ENCODE data around the gene CCDC197. TPM values are rescaled to one million over a fixed set of nuclear protein-coding genes. Genes with fewer than 3 reads are reported as not detected.
A peak's percentile ranks its signal among the peaks of the same experiment; 100 is the strongest.

CCDC197 gene
- total RNA-seq, 4 donors from 2014 or later, result not detected

DNA sequence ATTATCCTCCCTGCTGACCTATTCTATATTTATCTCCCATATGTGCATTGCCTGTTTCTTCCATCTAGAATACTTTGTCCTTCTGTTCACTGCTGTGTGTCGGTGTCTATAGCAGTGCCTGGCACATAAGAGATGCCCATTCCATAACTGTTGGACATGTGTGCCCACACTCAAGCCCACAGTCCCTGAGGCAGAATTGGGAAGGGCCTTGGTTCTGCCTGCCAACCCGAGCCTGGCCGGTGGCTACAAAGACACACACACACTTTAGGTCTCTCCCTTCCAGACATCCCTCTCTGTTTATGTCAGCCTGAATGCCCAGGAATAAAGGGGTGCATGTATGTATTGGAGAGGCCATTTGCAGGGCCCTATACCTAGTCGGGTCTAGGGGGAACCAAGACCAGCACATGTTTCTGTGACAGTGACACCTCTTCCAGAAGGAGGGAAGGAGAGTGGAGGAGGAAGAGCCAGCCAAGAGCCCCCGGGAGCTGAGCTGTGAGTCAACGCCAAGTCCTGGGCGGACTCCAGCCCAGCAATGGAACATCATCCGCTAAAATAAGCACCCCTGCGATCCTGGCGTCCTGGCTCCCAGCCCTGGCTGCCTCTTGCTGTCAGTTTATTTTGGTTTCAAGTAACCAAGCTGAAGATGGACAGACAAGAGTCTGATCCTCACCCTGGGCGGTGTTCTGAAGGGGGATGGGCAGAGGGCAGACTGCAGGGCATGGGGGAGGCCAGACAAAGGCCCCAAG, 16.5 kb upstream of the CCDC197 start:
- Histone ChIP-seq H3K4me1 (peaks cover 61 to 83% (median 72%) of the 10 kb centered on the region in 4 donors), H3K36me3 (no peaks in the 10 kb centered on the region), H3K4me3 (no peak overlapping the region), H3K27me3 (no peaks in the 10 kb centered on the region), H3K9me3 (no peaks in the 10 kb centered on the region), H3K27ac (replicated peaks in 1 of 4) (peak overlapping the region; percentile 88 to 95 (median 90))
- DNase-seq (ENCODE audit: extremely low spot score), result no peak
- WGBS, result 24% methylated on average over 11 of the region's 11 CpGs
- peak; percentile 74 to 78 for TF ChIP-seq POLR2AphosphoS5 (IDR thresholded peaks at IDR 0.05)
- no peak for TF ChIP-seq POLR2A (IDR thresholded peaks at IDR 0.05; ENCODE audit: low read depth)
- TF ChIP-seq, protein P1, sequence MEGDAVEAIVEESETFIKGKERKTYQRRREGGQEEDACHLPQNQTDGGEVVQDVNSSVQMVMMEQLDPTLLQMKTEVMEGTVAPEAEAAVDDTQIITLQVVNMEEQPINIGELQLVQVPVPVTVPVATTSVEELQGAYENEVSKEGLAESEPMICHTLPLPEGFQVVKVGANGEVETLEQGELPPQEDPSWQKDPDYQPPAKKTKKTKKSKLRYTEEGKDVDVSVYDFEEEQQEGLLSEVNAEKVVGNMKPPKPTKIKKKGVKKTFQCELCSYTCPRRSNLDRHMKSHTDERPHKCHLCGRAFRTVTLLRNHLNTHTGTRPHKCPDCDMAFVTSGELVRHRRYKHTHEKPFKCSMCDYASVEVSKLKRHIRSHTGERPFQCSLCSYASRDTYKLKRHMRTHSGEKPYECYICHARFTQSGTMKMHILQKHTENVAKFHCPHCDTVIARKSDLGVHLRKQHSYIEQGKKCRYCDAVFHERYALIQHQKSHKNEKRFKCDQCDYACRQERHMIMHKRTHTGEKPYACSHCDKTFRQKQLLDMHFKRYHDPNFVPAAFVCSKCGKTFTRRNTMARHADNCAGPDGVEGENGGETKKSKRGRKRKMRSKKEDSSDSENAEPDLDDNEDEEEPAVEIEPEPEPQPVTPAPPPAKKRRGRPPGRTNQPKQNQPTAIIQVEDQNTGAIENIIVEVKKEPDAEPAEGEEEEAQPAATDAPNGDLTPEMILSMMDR (IDR thresholded peaks at IDR 0.05), result no peak
- no peak for TF ChIP-seq EP300 (IDR thresholded peaks at IDR 0.05)
- intact Hi-C loops (cut with DNase I), result no loop called here

DNA sequence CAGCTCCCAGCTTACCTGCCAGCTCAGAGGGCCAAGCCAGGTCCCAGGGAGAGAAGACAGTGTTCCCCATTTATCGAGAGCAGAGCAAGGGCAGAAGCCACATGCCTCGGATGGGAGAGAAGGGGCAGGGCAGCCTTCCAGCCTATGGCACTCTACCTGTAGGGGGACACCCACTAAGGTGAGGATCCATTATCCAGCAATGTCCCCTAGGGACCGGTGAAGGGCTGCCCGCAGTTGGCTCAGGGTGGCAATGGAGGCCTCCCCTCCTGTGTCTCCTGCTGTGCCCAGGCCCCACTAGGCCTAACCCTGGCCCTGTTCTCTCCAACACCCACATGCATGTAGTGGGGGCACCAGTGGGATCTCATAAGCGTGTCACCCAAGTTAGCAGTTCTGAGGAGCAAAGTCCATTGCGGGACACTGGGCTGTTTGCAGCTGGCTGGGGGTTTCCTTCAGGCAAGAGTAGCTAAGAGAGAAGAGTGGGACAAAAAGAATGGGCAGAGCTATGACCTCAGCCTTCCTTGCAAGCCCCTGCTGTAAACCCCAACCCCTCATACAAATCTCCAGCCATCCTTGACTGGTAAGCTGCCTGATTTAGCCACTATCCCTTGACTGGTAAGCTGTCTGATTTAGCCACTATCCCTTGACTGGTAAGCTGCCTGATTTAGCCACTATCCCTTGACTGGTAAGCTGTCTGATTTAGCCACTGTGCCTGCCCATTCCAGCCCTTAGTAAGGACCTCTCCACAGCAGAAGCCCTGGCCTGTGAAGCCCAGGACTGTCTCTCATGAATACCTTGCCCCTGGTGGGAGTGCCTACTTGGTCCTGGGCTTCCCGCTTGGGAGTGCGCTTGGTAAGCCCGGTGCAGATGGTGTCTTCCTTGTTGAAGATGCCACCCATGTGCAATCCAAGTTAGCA, 15.5 kb upstream of the CCDC197 start:
- intact Hi-C loops (cut with DNase I), result no loop called here
- H3K36me3 ChIP-seq, result no peaks in the 10 kb centered on the region
- no peak overlapping the region for H3K4me3 ChIP-seq
- 70% methylated on average over 8 of the region's 9 CpGs for WGBS
- no peaks in the 10 kb centered on the region for H3K9me3 ChIP-seq
- H3K4me1 ChIP-seq, result peaks cover 61 to 91% (median 77%) of the 10 kb centered on the region in 4 donors
- H3K27me3 ChIP-seq, result no peaks in the 10 kb centered on the region
- DNase-seq (ENCODE audit: extremely low spot score), result no peak
- TF ChIP-seq EP300 (IDR thresholded peaks at IDR 0.05), result no peak
- TF ChIP-seq, protein P1 (IDR thresholded peaks at IDR 0.05), result peak in 1 of 3 experiments; percentile 10
- peak overlapping the region; percentile 88 to 95 (median 90) for H3K27ac ChIP-seq (replicated peaks in 1 of 4)

DNA sequence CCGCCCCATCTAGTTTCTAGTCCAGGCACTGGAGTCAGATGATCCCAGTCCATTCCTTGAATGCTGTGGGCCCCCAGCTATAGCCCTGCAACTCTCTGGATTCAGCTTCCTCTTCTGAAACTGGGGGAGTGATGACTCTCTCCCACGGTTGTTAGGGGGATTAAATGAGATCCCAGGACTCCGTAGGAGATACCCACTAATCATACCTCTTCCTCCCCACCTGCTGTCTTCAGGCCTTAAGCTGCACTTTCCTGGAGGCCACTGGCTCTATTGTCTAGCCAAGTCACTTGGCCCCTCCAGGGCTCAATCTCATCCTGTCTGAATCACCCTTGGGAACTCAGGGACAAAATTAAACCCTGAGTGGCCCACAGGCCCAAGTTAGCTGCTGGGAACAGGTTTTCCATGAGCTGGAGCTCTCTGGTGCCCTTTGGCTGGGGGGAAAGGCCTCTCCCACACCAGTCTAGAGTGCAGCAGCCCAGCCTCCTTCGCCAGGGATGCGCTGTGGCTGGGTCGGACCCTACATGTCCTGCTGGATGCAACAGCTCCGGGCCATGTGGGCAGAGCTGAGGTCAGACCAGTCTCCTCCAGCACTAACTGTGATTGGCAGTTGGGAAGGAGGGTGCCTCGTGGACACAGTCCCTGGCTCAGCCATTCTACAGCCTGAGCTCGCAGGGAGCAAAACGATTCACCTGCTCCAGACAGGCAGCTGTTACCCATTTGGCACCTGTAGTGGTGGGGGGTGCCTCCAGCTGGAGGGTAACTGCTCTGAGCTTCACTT, 14.7 kb upstream of the CCDC197 start:
- 100% methylated on average over 1 of the region's 10 CpGs for WGBS
- peak overlapping the region; percentile 88 to 95 (median 90) for H3K27ac ChIP-seq (replicated peaks in 1 of 4)
- peaks cover 57 to 91% (median 78%) of the 10 kb centered on the region in 4 donors for H3K4me1 ChIP-seq

DNA sequence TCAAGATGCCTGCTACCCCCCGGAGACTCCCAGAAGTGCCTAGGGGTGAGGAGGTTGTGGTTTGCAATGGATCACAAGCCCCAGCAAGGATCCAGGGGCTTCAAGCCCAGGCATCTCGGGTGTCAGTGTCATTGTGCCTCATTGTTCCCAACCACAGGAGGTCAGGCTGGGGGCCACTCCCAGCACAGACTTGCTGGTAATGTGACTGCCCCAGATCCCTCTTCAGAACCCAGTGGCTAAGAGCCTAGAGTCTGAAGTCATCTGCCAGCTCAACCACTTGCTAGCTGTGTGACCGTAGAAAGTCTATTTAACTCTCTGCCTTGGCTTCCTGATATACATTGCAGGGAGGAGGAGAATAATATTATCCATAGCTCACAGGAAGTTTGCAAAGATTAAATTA, 13.0 kb upstream of the CCDC197 start:
- Histone ChIP-seq H3K27me3 (no peaks in the 10 kb centered on the region), H3K4me3 (no peak overlapping the region), H3K36me3 (no peaks in the 10 kb centered on the region), H3K4me1 (peaks cover 53 to 81% (median 69%) of the 10 kb centered on the region in 4 donors), H3K9me3 (no peaks in the 10 kb centered on the region), H3K27ac (replicated peaks in 1 of 4) (peak overlapping the region; percentile 88 to 95 (median 90))
- no peak for DNase-seq (ENCODE audit: extremely low spot score)
- no peak for TF ChIP-seq EP300 (IDR thresholded peaks at IDR 0.05)
- TF ChIP-seq, protein P1 (IDR thresholded peaks at IDR 0.05), result no peak
- no peak for TF ChIP-seq POLR2A (IDR thresholded peaks at IDR 0.05; ENCODE audit: low read depth)
- no peak for TF ChIP-seq POLR2AphosphoS5 (IDR thresholded peaks at IDR 0.05)
- intact Hi-C loops (cut with DNase I), result no loop called here
- WGBS, result 92% methylated on average over 2 of the region's 3 CpGs

More for the DNA sequence above, 14.7 kb upstream of the CCDC197 start:
- intact Hi-C loops (cut with DNase I), result no loop called here
- Histone ChIP-seq H3K9me3 (no peaks in the 10 kb centered on the region), H3K27me3 (no peaks in the 10 kb centered on the region), H3K36me3 (no peaks in the 10 kb centered on the region), H3K4me3 (no peak overlapping the region)
- DNase-seq (ENCODE audit: extremely low spot score), result no peak
- TF ChIP-seq EP300 (IDR thresholded peaks at IDR 0.05) (no peak), POLR2AphosphoS5 (IDR thresholded peaks at IDR 0.05) (no peak), POLR2A (IDR thresholded peaks at IDR 0.05; ENCODE audit: low read depth) (no peak)
- TF ChIP-seq, protein P1 (IDR thresholded peaks at IDR 0.05), result no peak

Data from esophagus muscularis mucosa (tissue), 4 donors.